ENCODE measurements around the gene KLHL2.
"Not testable (repeated sequence)": the region's sequence is repeated elsewhere in the genome, so short reads cannot be mapped to it uniquely, and the experiment has no call there.

The KLHL2 gene

GRCh38 chr4:165175879-165176278 lies 31.5 kb upstream of the KLHL2 start:
- no peak for DNase-seq (ENCODE audit: low read depth, low spot score)
- no peak overlapping the region for H3K9ac ChIP-seq (ENCODE audit: insufficient read length, low read depth)
- H3K4me3 ChIP-seq (ENCODE audit: insufficient read length, low read depth) = no peak overlapping the region
- H3K27me3 ChIP-seq (ENCODE audit: insufficient read depth, insufficient read length) = no peaks in the 10 kb centered on the region
- no peaks in the 10 kb centered on the region for H3K4me1 ChIP-seq (ENCODE audit: insufficient read depth, insufficient read length)
- TF ChIP-seq SUZ12 (IDR thresholded peaks at IDR 0.05; ENCODE audit: extremely low read depth, insufficient read depth, insufficient read length) (no peak), ZNF274 (IDR thresholded peaks at IDR 0.05; ENCODE audit: low read depth, low read length) (no peak), YY1 (IDR thresholded peaks at IDR 0.05; ENCODE audit: insufficient read depth, insufficient read length) (no peak)
- H3K9me3 ChIP-seq (ENCODE audit: insufficient read depth, low read length) = no peaks in the 10 kb centered on the region
- H3K36me3 ChIP-seq (ENCODE audit: insufficient read depth, insufficient read length, low read length) = no peaks in the 10 kb centered on the region

GRCh38 chr4:165177725-165178666 lies 29.4 kb upstream of the KLHL2 start:
- no peaks in the 10 kb centered on the region for H3K27me3 ChIP-seq (ENCODE audit: insufficient read depth, insufficient read length)
- TF ChIP-seq SUZ12 (IDR thresholded peaks at IDR 0.05; ENCODE audit: extremely low read depth, insufficient read depth, insufficient read length) (no peak), ZNF274 (IDR thresholded peaks at IDR 0.05; ENCODE audit: low read depth, low read length) (no peak), YY1 (IDR thresholded peaks at IDR 0.05; ENCODE audit: insufficient read depth, insufficient read length) (no peak)
- DNase-seq (ENCODE audit: low read depth, low spot score) = no peak

GRCh38 chr4:165184220-165184619 lies 23.1 kb upstream of the KLHL2 start:
- Histone ChIP-seq H3K36me3 (ENCODE audit: insufficient read depth, insufficient read length, low read length) (no peaks in the 10 kb centered on the region), H3K4me3 (ENCODE audit: insufficient read length, low read depth) (no peak overlapping the region), H3K9ac (ENCODE audit: insufficient read length, low read depth) (no peak overlapping the region), H3K4me1 (ENCODE audit: insufficient read depth, insufficient read length) (no peaks in the 10 kb centered on the region), H3K9me3 (ENCODE audit: insufficient read depth, low read length) (no peaks in the 10 kb centered on the region), H3K27me3 (ENCODE audit: insufficient read depth, insufficient read length) (no peaks in the 10 kb centered on the region)
- no peak for TF ChIP-seq YY1 (IDR thresholded peaks at IDR 0.05; ENCODE audit: insufficient read depth, insufficient read length)
- no peak for TF ChIP-seq SUZ12 (IDR thresholded peaks at IDR 0.05; ENCODE audit: extremely low read depth, insufficient read depth, insufficient read length)
- no peak for TF ChIP-seq ZNF274 (IDR thresholded peaks at IDR 0.05; ENCODE audit: low read depth, low read length)
- DNase-seq (ENCODE audit: low read depth, low spot score) = no peak

More at GRCh38 chr4:165177725-165178666, 29.4 kb upstream of the KLHL2 start:
- Histone ChIP-seq H3K4me1 (ENCODE audit: insufficient read depth, insufficient read length) (no peaks in the 10 kb centered on the region), H3K9ac (ENCODE audit: insufficient read length, low read depth) (no peak overlapping the region), H3K9me3 (ENCODE audit: insufficient read depth, low read length) (no peaks in the 10 kb centered on the region), H3K36me3 (ENCODE audit: insufficient read depth, insufficient read length, low read length) (no peaks in the 10 kb centered on the region), H3K4me3 (ENCODE audit: insufficient read length, low read depth) (no peak overlapping the region)

GRCh38 chr4:165184998-165185397 lies 22.4 kb upstream of the KLHL2 start:
- H3K9ac ChIP-seq (ENCODE audit: insufficient read length, low read depth); H3K4me3 ChIP-seq (ENCODE audit: insufficient read length, low read depth); DNase-seq (ENCODE audit: low read depth, low spot score); H3K9me3 ChIP-seq (ENCODE audit: insufficient read depth, low read length); H3K4me1 ChIP-seq (ENCODE audit: insufficient read depth, insufficient read length); H3K27me3 ChIP-seq (ENCODE audit: insufficient read depth, insufficient read length); H3K36me3 ChIP-seq (ENCODE audit: insufficient read depth, insufficient read length, low read length): not testable (repeated sequence)

- H3K36me3 ChIP-seq (ENCODE audit: insufficient read depth, insufficient read length, low read length) = no peaks in the 10 kb centered on the region
- H3K9me3 ChIP-seq (ENCODE audit: insufficient read depth, low read length) = no peaks in the 10 kb centered on the region
- no peaks in the 10 kb centered on the region for H3K27me3 ChIP-seq (ENCODE audit: insufficient read depth, insufficient read length)
- TF ChIP-seq SUZ12 (IDR thresholded peaks at IDR 0.05; ENCODE audit: extremely low read depth, insufficient read depth, insufficient read length) = no peak
- TF ChIP-seq ZNF274 (IDR thresholded peaks at IDR 0.05; ENCODE audit: low read depth, low read length) = no peak
- no peak for TF ChIP-seq YY1 (IDR thresholded peaks at IDR 0.05; ENCODE audit: insufficient read depth, insufficient read length)
- no peak for DNase-seq (ENCODE audit: low read depth, low spot score)
- H3K9ac ChIP-seq (ENCODE audit: insufficient read length, low read depth) = no peak overlapping the region
- H3K4me3 ChIP-seq (ENCODE audit: insufficient read length, low read depth) = no peak overlapping the region
- H3K4me1 ChIP-seq (ENCODE audit: insufficient read depth, insufficient read length) = no peaks in the 10 kb centered on the region
Observed at GRCh38 chr4:165185448-165185847, 21.9 kb upstream of the KLHL2 start.

- no peaks in the 10 kb centered on the region for H3K9me3 ChIP-seq (ENCODE audit: insufficient read depth, low read length)
- TF ChIP-seq ZNF274 (IDR thresholded peaks at IDR 0.05; ENCODE audit: low read depth, low read length) (no peak), SUZ12 (IDR thresholded peaks at IDR 0.05; ENCODE audit: extremely low read depth, insufficient read depth, insufficient read length) (no peak), YY1 (IDR thresholded peaks at IDR 0.05; ENCODE audit: insufficient read depth, insufficient read length) (no peak)
Observed at GRCh38 chr4:165190591-165191347, 16.6 kb upstream of the KLHL2 start.

GRCh38 chr4:165191348-165191656 lies 16.1 kb upstream of the KLHL2 start:
- Histone ChIP-seq H3K36me3 (ENCODE audit: insufficient read depth, insufficient read length, low read length) (no peaks in the 10 kb centered on the region), H3K9me3 (ENCODE audit: insufficient read depth, low read length) (no peaks in the 10 kb centered on the region), H3K27me3 (ENCODE audit: insufficient read depth, insufficient read length) (no peaks in the 10 kb centered on the region), H3K4me3 (ENCODE audit: insufficient read length, low read depth) (no peak overlapping the region), H3K9ac (ENCODE audit: insufficient read length, low read depth) (no peak overlapping the region), H3K4me1 (ENCODE audit: insufficient read depth, insufficient read length) (no peaks in the 10 kb centered on the region)
- TF ChIP-seq YY1 (IDR thresholded peaks at IDR 0.05; ENCODE audit: insufficient read depth, insufficient read length) (no peak), SUZ12 (IDR thresholded peaks at IDR 0.05; ENCODE audit: extremely low read depth, insufficient read depth, insufficient read length) (no peak), ZNF274 (IDR thresholded peaks at IDR 0.05; ENCODE audit: low read depth, low read length) (no peak)
- no peak for DNase-seq (ENCODE audit: low read depth, low spot score)

More at GRCh38 chr4:165190591-165191347, 16.6 kb upstream of the KLHL2 start:
- Histone ChIP-seq H3K4me1 (ENCODE audit: insufficient read depth, insufficient read length) (no peaks in the 10 kb centered on the region), H3K9ac (ENCODE audit: insufficient read length, low read depth) (no peak overlapping the region), H3K27me3 (ENCODE audit: insufficient read depth, insufficient read length) (no peaks in the 10 kb centered on the region), H3K36me3 (ENCODE audit: insufficient read depth, insufficient read length, low read length) (no peaks in the 10 kb centered on the region), H3K4me3 (ENCODE audit: insufficient read length, low read depth) (no peak overlapping the region)
- DNase-seq (ENCODE audit: low read depth, low spot score) = no peak

Measured in NT2/D1 (cell line).